Activated T-helper 1 cell treated with anti-CD3 and anti-CD28 coated beads, Interleukin-12 subunit alpha, Interleukin-12 subunit beta, Interleukin-2, Interleukin-4 antibody, amounts not matched to agents 30 ng/mL and 10 ng/mL and 1 ng/mL, durations not matched to agents 14 hours and 24 hours and 36 hours (primary cell): ENCODE data around the gene ALKBH5. TPM values are rescaled to one million over a fixed set of nuclear protein-coding genes. Genes with fewer than 3 reads are reported as not detected.
A peak's percentile ranks its signal among the peaks of the same experiment; 100 is the strongest.

Experiments
- DNase-seq: peaks from one replicate; pipeline ENCODE4 v3.0.0; 2021; ENCODE audit warnings: low spot score
- H3K27ac Mint-ChIP-seq: one replicate; pipeline ENCODE4 v1.8.0; 2021; ENCODE audit warnings: mild to moderate bottlenecking, mixed read lengths
- H3K27me3 Mint-ChIP-seq: one replicate; pipeline ENCODE4 v1.8.0; 2022; ENCODE audit warnings: mild to moderate bottlenecking, moderate library complexity, mixed read lengths; ENCODE audit not compliant: insufficient read depth
- H3K36me3 Mint-ChIP-seq: one replicate; pipeline ENCODE4 v1.8.0; 2021; ENCODE audit warnings: low read depth, mixed read lengths
- H3K4me1 Mint-ChIP-seq: one replicate; pipeline ENCODE4 v1.8.0; 2021; ENCODE audit warnings: low read depth, mixed read lengths
- H3K4me3 Mint-ChIP-seq: one replicate; pipeline ENCODE4 v1.8.0; 2021; ENCODE audit warnings: mild to moderate bottlenecking, moderate library complexity, mixed read lengths
- H3K9me3 Mint-ChIP-seq: one replicate; pipeline ENCODE4 v1.8.0; 2021; ENCODE audit warnings: mixed read lengths
- intact Hi-C: fragments of 100-400 bp; cut with micrococcal nuclease; formaldehyde crosslinking; loops from one replicate; pipeline ENCODE4 v1.15.1; 2024
- total RNA-seq: library from RNA; stranded (reverse); gene quantifications from 2 replicates; pipeline ENCODE4 v1.2.3, GENCODE V29; 2022

ALKBH5 gene
- total RNA-seq, 1 donor from 2014 or later, result 128 TPM

GRCh38 chr17:18145811-18146210, 37.8 kb upstream of the ALKBH5 start:
- Mint-ChIP-seq H3K9me3 (no peaks in the 10 kb centered on the region), H3K36me3 (no peaks in the 10 kb centered on the region), H3K4me3 (no peak overlapping the region), H3K27ac (no peak overlapping the region), H3K4me1 (peaks cover 5% of the 10 kb centered on the region), H3K27me3 (peaks cover 6% of the 10 kb centered on the region)
- no peak for DNase-seq
- intact Hi-C loops, result no loop called here

DNA sequence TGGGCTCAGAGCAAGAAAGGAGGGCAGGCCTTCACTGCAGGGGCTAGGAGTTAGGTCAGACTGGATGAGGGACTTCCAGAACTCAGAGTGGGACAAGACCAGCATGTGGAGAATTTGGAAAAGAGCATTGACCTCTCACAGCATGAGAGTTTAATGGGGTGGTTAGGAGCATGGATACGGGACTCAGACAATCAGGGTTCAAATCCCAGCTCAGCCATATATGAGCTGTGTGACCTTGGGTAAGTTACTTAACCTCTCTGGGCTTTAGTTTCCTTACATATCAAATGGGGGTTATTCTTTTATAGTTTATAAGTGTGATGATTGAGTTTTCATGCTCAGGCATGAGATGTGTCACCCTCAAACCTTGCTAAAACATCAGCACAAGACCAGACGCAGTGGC, 37.4 kb upstream of the ALKBH5 start:
- H3K9me3 Mint-ChIP-seq, result no peaks in the 10 kb centered on the region
- peaks cover 2% of the 10 kb centered on the region for H3K4me1 Mint-ChIP-seq
- intact Hi-C loops, result no loop called here
- no peak overlapping the region for H3K4me3 Mint-ChIP-seq
- DNase-seq, result no peak
- no peaks in the 10 kb centered on the region for H3K36me3 Mint-ChIP-seq
- H3K27me3 Mint-ChIP-seq, result peaks cover 6% of the 10 kb centered on the region
- no peak overlapping the region for H3K27ac Mint-ChIP-seq

DNA sequence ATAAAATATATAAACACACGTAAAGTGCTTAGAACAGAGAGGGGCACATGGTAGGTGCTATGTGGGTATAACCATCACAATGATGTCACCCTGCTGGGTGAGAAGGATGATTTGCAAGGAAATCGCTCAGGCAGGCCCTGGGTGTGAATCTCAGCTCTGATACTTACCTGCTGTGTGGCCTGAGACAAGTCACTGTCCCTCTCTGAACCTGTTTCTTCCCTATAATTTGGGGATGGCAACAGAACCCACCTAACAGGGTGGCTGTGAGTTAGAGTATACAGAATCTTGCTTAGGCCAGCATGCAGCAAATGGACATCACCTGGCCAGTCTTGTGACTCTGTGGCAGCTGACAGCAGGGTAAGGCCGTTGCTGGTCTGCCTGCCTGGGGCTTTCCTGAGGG, 36.6 kb upstream of the ALKBH5 start:
- intact Hi-C loops, result no loop called here
- peaks cover 5% of the 10 kb centered on the region for H3K27me3 Mint-ChIP-seq
- no peaks in the 10 kb centered on the region for H3K36me3 Mint-ChIP-seq
- H3K27ac Mint-ChIP-seq, result no peak overlapping the region
- no peak for DNase-seq
- H3K4me3 Mint-ChIP-seq, result no peak overlapping the region
- H3K9me3 Mint-ChIP-seq, result no peaks in the 10 kb centered on the region
- no peaks in the 10 kb centered on the region for H3K4me1 Mint-ChIP-seq

DNA sequence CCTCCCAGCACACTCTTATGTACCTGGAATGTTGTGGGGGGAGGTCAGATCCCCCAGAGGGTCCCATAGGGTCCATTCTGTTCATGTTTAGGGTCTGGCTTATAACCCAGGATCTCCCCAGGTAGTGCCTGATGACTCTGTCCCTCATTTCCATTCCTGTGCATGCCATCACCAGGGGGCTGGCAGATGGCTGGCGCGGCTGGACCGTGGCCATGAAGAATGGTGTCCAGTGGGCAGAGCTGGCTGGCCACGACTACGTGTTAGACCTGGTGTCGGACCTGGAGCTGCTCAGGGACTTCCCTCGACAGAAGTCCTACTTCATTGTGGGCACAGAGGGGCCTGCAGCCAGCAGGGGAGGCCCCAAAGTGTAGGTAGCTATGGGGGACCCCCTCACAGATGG, 35.0 kb upstream of the ALKBH5 start:
- DNase-seq, result no peak
- Mint-ChIP-seq H3K36me3 (no peaks in the 10 kb centered on the region), H3K9me3 (no peaks in the 10 kb centered on the region), H3K4me3 (no peak overlapping the region), H3K27ac (no peak overlapping the region), H3K27me3 (peaks cover 5% of the 10 kb centered on the region), H3K4me1 (no peaks in the 10 kb centered on the region)
- intact Hi-C loops, result no loop called here

GRCh38 chr17:18151290-18151689, 32.3 kb upstream of the ALKBH5 start:
- no peak overlapping the region for H3K4me3 Mint-ChIP-seq
- DNase-seq, result no peak
- H3K9me3 Mint-ChIP-seq, result no peaks in the 10 kb centered on the region
- intact Hi-C loops, result no loop called here
- H3K36me3 Mint-ChIP-seq, result no peaks in the 10 kb centered on the region
- H3K27me3 Mint-ChIP-seq, result peaks cover 5% of the 10 kb centered on the region
- no peaks in the 10 kb centered on the region for H3K4me1 Mint-ChIP-seq
- H3K27ac Mint-ChIP-seq, result no peak overlapping the region

- H3K36me3 Mint-ChIP-seq, result no peaks in the 10 kb centered on the region
- DNase-seq, result no peak
- intact Hi-C loops, result no loop called here
- peaks cover 4% of the 10 kb centered on the region for H3K4me1 Mint-ChIP-seq
- H3K9me3 Mint-ChIP-seq, result no peaks in the 10 kb centered on the region
- peaks cover 2% of the 10 kb centered on the region for H3K27me3 Mint-ChIP-seq
- no peak overlapping the region for H3K4me3 Mint-ChIP-seq
- H3K27ac Mint-ChIP-seq, result no peak overlapping the region
Observed at GRCh38 chr17:18155179-18155578, 28.4 kb upstream of the ALKBH5 start.

- Mint-ChIP-seq H3K9me3 (no peaks in the 10 kb centered on the region), H3K4me1 (peaks cover 4% of the 10 kb centered on the region), H3K36me3 (no peaks in the 10 kb centered on the region), H3K27ac (no peak overlapping the region), H3K4me3 (no peak overlapping the region), H3K27me3 (peaks cover 2% of the 10 kb centered on the region)
- DNase-seq, result no peak
- intact Hi-C loops, result no loop called here
Observed at GRCh38 chr17:18156171-18156975, 27.3 kb upstream of the ALKBH5 start.

DNA sequence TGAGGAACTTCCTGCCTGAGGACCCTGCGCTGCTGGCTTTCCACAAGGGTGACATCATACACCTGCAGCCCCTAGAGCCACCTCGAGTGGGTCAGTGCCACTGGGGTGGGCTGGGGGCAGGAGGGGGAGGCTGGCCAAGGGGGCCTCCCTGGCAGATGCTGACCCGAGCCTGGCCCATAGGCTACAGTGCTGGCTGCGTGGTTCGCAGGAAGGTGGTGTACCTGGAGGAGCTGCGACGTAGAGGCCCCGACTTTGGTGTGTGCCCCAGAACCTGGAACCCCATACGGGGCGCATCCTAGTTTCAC, 26.7 kb upstream of the ALKBH5 start:
- H3K27me3 Mint-ChIP-seq, result peaks cover 2% of the 10 kb centered on the region
- peaks cover 4% of the 10 kb centered on the region for H3K4me1 Mint-ChIP-seq
- H3K9me3 Mint-ChIP-seq, result no peaks in the 10 kb centered on the region
- H3K4me3 Mint-ChIP-seq, result no peak overlapping the region
- intact Hi-C loops, result no loop called here
- no peak overlapping the region for H3K27ac Mint-ChIP-seq
- DNase-seq, result no peak
- no peaks in the 10 kb centered on the region for H3K36me3 Mint-ChIP-seq

- no peaks in the 10 kb centered on the region for H3K9me3 Mint-ChIP-seq
- H3K4me1 Mint-ChIP-seq, result peaks cover 4% of the 10 kb centered on the region
- H3K4me3 Mint-ChIP-seq, result no peak overlapping the region
- peaks cover 2% of the 10 kb centered on the region for H3K27me3 Mint-ChIP-seq
- H3K36me3 Mint-ChIP-seq, result no peaks in the 10 kb centered on the region
- intact Hi-C loops, result no loop called here
- H3K27ac Mint-ChIP-seq, result peak overlapping the region; percentile 79
- no peak for DNase-seq
Observed at GRCh38 chr17:18157354-18157985, 26.2 kb upstream of the ALKBH5 start.

DNA sequence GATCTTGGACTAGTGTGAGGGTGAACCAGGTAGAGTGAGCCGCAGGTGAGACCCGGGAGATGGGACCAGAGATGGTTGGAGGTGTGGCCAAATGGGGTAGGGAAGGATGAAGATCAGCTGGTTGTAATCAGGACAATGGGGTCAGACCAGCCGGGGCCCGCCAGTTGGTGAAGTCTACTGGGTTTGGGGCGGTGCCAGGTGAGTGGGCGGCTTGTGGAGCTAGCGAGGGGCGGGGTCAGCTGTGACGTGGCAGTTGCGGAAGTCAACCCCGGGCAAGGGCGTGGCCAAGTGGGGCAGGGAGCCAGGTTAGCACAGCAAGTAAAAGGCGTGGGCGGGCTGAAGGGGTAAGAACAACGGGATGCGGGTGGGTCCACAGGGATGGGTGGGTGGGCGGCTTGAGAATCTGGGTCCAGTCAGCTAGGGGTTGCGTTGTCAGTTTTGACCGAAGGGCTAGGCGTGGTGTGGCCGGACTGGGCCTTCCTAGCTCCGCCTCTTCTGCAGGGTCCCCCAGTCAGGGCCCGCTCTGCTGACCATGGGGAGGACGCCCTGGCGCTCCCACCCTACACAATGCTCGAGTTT, 25.5 kb upstream of the ALKBH5 start:
- Mint-ChIP-seq H3K36me3 (no peaks in the 10 kb centered on the region), H3K9me3 (no peaks in the 10 kb centered on the region), H3K4me3 (peak overlapping the region; percentile 77), H3K4me1 (peaks cover 4% of the 10 kb centered on the region), H3K27ac (peak overlapping the region; percentile 79), H3K27me3 (no peaks in the 10 kb centered on the region)
- intact Hi-C loops, result loop anchor here (1.0 kb wide), 3 partner anchors 17 to 186 kb away; partner anchors contain the start of genes ALKBH5, DRC3 and TOM1L2
- peak; percentile 87 for DNase-seq

DNA sequence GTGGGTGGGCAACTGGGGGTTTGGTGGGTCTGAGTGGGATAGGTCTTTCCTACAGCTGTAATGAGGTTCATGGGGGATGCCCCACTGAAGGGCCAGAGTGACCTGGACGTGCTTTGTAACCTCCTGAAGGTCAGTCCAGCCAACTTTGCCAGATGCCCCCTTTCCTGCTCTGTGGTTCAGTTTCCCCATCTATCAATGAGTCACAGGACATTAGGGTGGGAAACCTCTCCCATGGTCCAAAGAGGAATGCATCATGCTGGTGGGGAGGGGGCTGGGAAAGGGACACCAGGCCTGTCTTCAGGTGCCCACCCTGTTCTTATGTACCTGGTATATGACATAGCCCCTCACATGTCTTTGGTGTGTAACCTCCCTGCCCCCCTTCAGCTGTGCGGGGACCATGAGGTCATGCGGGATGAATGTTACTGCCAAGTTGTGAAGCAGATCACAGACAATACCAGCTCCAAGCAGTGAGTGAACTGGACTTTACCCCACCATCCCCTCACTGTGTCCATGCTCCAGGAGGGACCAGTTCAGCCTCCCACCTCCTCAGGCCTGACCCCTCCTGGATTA, 24.0 kb upstream of the ALKBH5 start:
- Mint-ChIP-seq H3K27me3 (no peaks in the 10 kb centered on the region), H3K27ac (no peak overlapping the region), H3K4me1 (peaks cover 4% of the 10 kb centered on the region), H3K4me3 (peak overlapping the region; percentile 7), H3K36me3 (no peaks in the 10 kb centered on the region), H3K9me3 (no peaks in the 10 kb centered on the region)
- no peak for DNase-seq
- intact Hi-C loops, result no loop called here

GRCh38 chr17:18160128-18160856, 23.3 kb upstream of the ALKBH5 start:
- intact Hi-C loops, result no loop called here
- Mint-ChIP-seq H3K36me3 (no peaks in the 10 kb centered on the region), H3K27me3 (no peaks in the 10 kb centered on the region)

More at GRCh38 chr17:18160128-18160856, 23.3 kb upstream of the ALKBH5 start:
- H3K4me3 Mint-ChIP-seq, result peak overlapping the region; percentile 23
- H3K27ac Mint-ChIP-seq, result no peak overlapping the region
- DNase-seq, result no peak
- H3K4me1 Mint-ChIP-seq, result peaks cover 4% of the 10 kb centered on the region
- no peaks in the 10 kb centered on the region for H3K9me3 Mint-ChIP-seq
